Epithelial cell of esophagus (primary cell): ENCODE results near the gene AMDHD1.

Experiments
- DNase-seq: peaks from one replicate; pipeline ENCODE4 v3.0.0; 2010; ENCODE audit warnings: low read depth
- H3K4me3 ChIP-seq: 2 replicates; pipeline ENCODE4 v1.5.1; 2011; ENCODE audit warnings: mild to moderate bottlenecking, low read length, control low read depth
- TF ChIP-seq, protein P1 (sequence below): IDR thresholded peaks from 2 replicates; pipeline ENCODE4 v1.5.1; 2011; ENCODE audit warnings: low read depth, mild to moderate bottlenecking, low read length, control low read depth, inconsistent platforms; ENCODE audit not compliant: insufficient read depth; ENCODE audit errors: missing control alignments

Gene AMDHD1

GRCh38 chr12:95975491-95975890 lies 32.4 kb downstream of the AMDHD1 start:
- TF ChIP-seq, protein P1, sequence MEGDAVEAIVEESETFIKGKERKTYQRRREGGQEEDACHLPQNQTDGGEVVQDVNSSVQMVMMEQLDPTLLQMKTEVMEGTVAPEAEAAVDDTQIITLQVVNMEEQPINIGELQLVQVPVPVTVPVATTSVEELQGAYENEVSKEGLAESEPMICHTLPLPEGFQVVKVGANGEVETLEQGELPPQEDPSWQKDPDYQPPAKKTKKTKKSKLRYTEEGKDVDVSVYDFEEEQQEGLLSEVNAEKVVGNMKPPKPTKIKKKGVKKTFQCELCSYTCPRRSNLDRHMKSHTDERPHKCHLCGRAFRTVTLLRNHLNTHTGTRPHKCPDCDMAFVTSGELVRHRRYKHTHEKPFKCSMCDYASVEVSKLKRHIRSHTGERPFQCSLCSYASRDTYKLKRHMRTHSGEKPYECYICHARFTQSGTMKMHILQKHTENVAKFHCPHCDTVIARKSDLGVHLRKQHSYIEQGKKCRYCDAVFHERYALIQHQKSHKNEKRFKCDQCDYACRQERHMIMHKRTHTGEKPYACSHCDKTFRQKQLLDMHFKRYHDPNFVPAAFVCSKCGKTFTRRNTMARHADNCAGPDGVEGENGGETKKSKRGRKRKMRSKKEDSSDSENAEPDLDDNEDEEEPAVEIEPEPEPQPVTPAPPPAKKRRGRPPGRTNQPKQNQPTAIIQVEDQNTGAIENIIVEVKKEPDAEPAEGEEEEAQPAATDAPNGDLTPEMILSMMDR: no peak
- no peak overlapping the region for H3K4me3 ChIP-seq
- no peak for DNase-seq

DNA sequence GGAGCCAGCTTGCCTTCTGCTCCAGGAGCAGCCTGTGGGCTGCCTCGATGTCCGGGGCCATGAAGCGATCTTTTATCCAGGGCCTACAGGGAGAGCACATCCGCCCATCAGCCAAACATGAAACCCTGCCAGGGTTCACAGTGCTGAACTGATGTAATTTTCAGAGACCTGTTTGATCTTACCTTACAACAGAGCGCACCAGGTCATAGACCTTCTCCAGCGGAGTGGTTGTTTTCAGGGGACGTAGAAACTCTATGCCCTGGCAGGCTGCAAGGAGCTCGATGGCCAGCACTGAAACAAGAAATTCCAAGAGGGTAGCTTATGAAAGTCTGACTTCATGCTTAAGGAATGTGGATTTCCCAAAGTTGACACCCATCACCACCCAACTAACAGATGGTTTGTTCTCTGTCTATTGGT lies 33.3 kb downstream of the AMDHD1 start:
- no peak overlapping the region for H3K4me3 ChIP-seq
- peak; percentile 43 for DNase-seq
- TF ChIP-seq, protein P1: no peak

GRCh38 chr12:95977764-95978305 lies 34.7 kb downstream of the AMDHD1 start:
- TF ChIP-seq, protein P1: no peak
- no peak for DNase-seq
- H3K4me3 ChIP-seq: no peak overlapping the region

DNA sequence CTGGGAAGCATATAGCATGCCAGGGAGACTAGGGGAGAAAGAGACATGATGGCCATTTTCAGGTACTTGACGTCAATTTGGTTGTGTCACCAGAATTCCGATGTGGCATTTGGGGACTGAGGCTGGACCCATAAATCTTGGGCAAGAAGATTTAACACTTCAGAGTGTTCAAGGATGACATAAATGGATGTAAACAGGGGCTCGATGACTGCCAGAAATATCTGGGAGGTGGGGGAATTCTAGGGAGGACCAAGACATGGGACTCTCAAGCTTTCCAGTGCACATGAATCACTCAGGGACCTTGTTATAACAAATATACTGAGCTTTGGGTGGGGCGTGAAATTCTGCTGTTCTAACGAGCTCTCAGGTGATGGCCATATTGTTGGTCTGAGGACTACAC lies 35.2 kb downstream of the AMDHD1 start:
- no peak overlapping the region for H3K4me3 ChIP-seq
- no peak for DNase-seq
- TF ChIP-seq, protein P1: no peak

- TF ChIP-seq, protein P1: no peak
- DNase-seq: no peak
- H3K4me3 ChIP-seq: no peak overlapping the region
Measured at GRCh38 chr12:95978774-95979173, 35.6 kb downstream of the AMDHD1 start.

DNA sequence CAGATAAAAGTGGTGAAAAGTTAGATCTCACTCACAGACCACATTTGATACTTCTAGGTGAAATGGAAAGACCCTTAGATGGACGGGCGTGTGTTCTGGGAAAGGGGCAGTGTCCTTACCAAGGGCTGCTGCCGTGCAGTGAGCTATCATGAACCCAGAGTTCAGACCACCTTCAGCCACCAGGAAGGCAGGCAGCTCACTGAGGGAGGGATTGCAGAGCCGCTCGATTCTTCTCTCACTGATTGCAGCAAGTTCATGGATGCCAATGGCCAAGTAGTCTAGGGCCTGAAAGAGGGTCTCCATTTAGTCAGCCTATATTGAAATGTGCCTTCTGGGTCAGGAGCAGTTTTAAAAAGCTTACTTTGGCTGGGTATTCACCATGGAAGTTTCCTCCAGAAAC lies 37.3 kb downstream of the AMDHD1 start:
- TF ChIP-seq, protein P1: no peak
- no peak for DNase-seq
- H3K4me3 ChIP-seq: no peak overlapping the region

- DNase-seq: no peak
- H3K4me3 ChIP-seq: no peak overlapping the region
- TF ChIP-seq, protein P1: no peak
Measured at GRCh38 chr12:95982602-95983001, 39.5 kb downstream of the AMDHD1 start.
